HCT116 (cell line): ENCODE data around the gene SEC22A. TPM values are rescaled to one million over a fixed set of nuclear protein-coding genes. Genes with fewer than 3 reads are reported as not detected.
A peak's percentile ranks its signal among the peaks of the same experiment; 100 is the strongest.

Source experiments
- ATAC-seq: fragments of 200-7000 bp; cut with Tn5 transposase; 2 replicates; pipeline ENCODE4 v1.9.1; 2020; ENCODE audit warnings: mild to moderate bottlenecking, moderate library complexity
- BruUV-seq: library from RNA; stranded (reverse); fragments of 400-500 nt; replicated peaks from 2 replicates; lab custom pipeline; 2021; lab: Mats Ljungman, UMichigan
- CTCF ChIA-PET: fragments of 300-600 bp; sonication (Branson Sonifier 250); formaldehyde crosslinking; loops from one replicate; lab custom pipeline; 2021; ENCODE audit warnings: antibody characterized with exemption; lab: Charles Lee
- POLR2A ChIA-PET: fragments of 300-600, 350-600 bp; sonication (Branson Sonifier 250); formaldehyde crosslinking; loops from one replicate; lab custom pipeline; 2021; ENCODE audit warnings: antibody characterized with exemption; lab: Charles Lee
- RAD21 ChIA-PET, 2 experiments: fragments of 300-600 bp; sonication (Branson Sonifier 250); formaldehyde crosslinking; loops; one replicate each; lab custom pipeline; 2023; ENCODE audit warnings: low total read pairs in 2 of 2; ENCODE audit not compliant: uncharacterized antibody in 2 of 2, unreplicated experiment in 2 of 2, low non-redundant PET in 1 of 2; lab: Charles Lee
- DNase-seq: peaks from one replicate; pipeline ENCODE4 v3.0.0-alpha.2; 2010; ENCODE audit warnings: low read depth, low spot score
- H2AFZ ChIP-seq: fragments of 200-600 bp; shearing (Covaris generic), sonication (generic); 2 replicates; pipeline ENCODE4 v1.6.1; 2017; ENCODE audit warnings: low read depth, mixed run types, mixed read lengths, antibody characterized with exemption, low read length; ENCODE audit not compliant: poor library complexity, severe bottlenecking
- H3K27ac ChIP-seq: 2 replicates; pipeline ENCODE4 v1.5.1; 2012; ENCODE audit warnings: low read depth, low read length
- H3K27me3 ChIP-seq: fragments of 200-600 bp; sonication (generic); 2 replicates; pipeline ENCODE4 v1.6.1; 2016; ENCODE audit warnings: mixed run types, low read length, mixed read lengths; ENCODE audit not compliant: insufficient read depth
- H3K36me3 ChIP-seq, 2 experiments: fragments of 200-500 bp in 1 of 2; fragments of 200-600 bp in 1 of 2; sonication (Bioruptor generic) in 1 of 2; sonication (generic) in 1 of 2; 2 replicates each; pipeline versions ENCODE4 v1.5.1 to v1.6.1; 2014 to 2016; ENCODE audit warnings: low read length in 2 of 2, inconsistent platforms in 1 of 2, mixed read lengths in 1 of 2, mixed run types in 1 of 2; ENCODE audit not compliant: insufficient read depth in 2 of 2, control insufficient read depth in 1 of 2
- H3K4me1 ChIP-seq, 2 experiments: fragments of 200-600 bp in 1 of 2; sonication (generic) in 1 of 2; 2 replicates each; pipeline versions ENCODE4 v1.5.1 to v1.6.1; 2012 to 2017; ENCODE audit warnings: low read length in 2 of 2, inconsistent platforms in 1 of 2, mild to moderate bottlenecking in 1 of 2, mixed read lengths in 1 of 2, mixed run types in 1 of 2, moderate library complexity in 1 of 2; ENCODE audit not compliant: insufficient read depth in 2 of 2, control insufficient read depth in 1 of 2
- H3K4me2 ChIP-seq: fragments of 200-600 bp; sonication (generic); 2 replicates; pipeline ENCODE4 v1.6.1; 2017; ENCODE audit warnings: mixed run types, low read length, mixed read lengths
- H3K4me3 ChIP-seq, 2 experiments: fragments of 200-600 bp in 1 of 2; sonication (generic) in 1 of 2; replicated peaks in 1 of 2; 2 replicates each; pipeline ENCODE4 v1.5.1; 2011 to 2016; ENCODE audit warnings: low read length in 2 of 2, control low read depth in 1 of 2, low read depth in 1 of 2, mild to moderate bottlenecking in 1 of 2, mixed read lengths in 1 of 2, mixed run types in 1 of 2
- H3K79me2 ChIP-seq: fragments of 200-600 bp; sonication (generic); 2 replicates; pipeline ENCODE4 v1.6.1; 2017; ENCODE audit warnings: mild to moderate bottlenecking, mixed run types, low read length, moderate library complexity, mixed read lengths; ENCODE audit not compliant: insufficient read depth
- H3K9ac ChIP-seq: fragments of 200-600 bp; sonication (generic); 2 replicates; pipeline ENCODE4 v1.6.1; 2016; ENCODE audit warnings: low read length, mixed read lengths
- H3K9me2 ChIP-seq: fragments of 200-600 bp; sonication (generic), shearing (Covaris generic); 2 replicates; pipeline ENCODE4 v1.6.1; 2017; ENCODE audit warnings: mixed run types, mild to moderate bottlenecking, moderate library complexity; ENCODE audit not compliant: insufficient read depth
- H3K9me3 ChIP-seq, 2 experiments: fragments of 200-500 bp in 1 of 2; fragments of 200-600 bp in 1 of 2; sonication (Bioruptor generic) in 1 of 2; sonication (generic) in 1 of 2; 2 replicates each; pipeline ENCODE4 v1.6.1; 2014 to 2017; ENCODE audit warnings: low read length in 2 of 2, mixed read lengths in 2 of 2, inconsistent platforms in 1 of 2, low read depth in 1 of 2, mild to moderate bottlenecking in 1 of 2, mixed run types in 1 of 2, moderate library complexity in 1 of 2; ENCODE audit not compliant: control insufficient read depth in 1 of 2, insufficient read depth in 1 of 2
- H4K20me1 ChIP-seq: fragments of 200-600 bp; sonication (generic), shearing (Covaris generic); 2 replicates; pipeline ENCODE4 v1.6.1; 2017; ENCODE audit warnings: mixed run types, mild to moderate bottlenecking, moderate library complexity; ENCODE audit not compliant: insufficient read depth
- CTCF ChIP-seq, 3 experiments: fragments of 200-600 bp in 1 of 3; sonication (generic) in 1 of 3; IDR thresholded peaks in 2 of 3; conservative IDR thresholded peaks in 1 of 3; 2 replicates each; pipeline ENCODE4 v1.5.1; 2012 to 2017; ENCODE audit warnings: low read depth in 2 of 3, low read length in 2 of 3, antibody characterized with exemption in 1 of 3, borderline replicate concordance in 1 of 3, control low read depth in 1 of 3, mild to moderate bottlenecking in 1 of 3, mixed read lengths in 1 of 3, mixed run types in 1 of 3, moderate library complexity in 1 of 3; ENCODE audit not compliant: insufficient read depth in 1 of 3
- ELF1 ChIP-seq: IDR thresholded peaks from 2 replicates; pipeline ENCODE4 v1.6.1; 2012; ENCODE audit warnings: low read depth, borderline replicate concordance
- FOSL1 ChIP-seq: IDR thresholded peaks from 2 replicates; pipeline ENCODE4 v1.6.1; 2012; ENCODE audit warnings: low read depth
- POLR2AphosphoS5 ChIP-seq: IDR thresholded peaks from 2 replicates; pipeline ENCODE4 v1.6.1; 2011; ENCODE audit warnings: mild to moderate bottlenecking, low read depth, low read length, moderate library complexity
- RAD21 ChIP-seq: IDR thresholded peaks from 2 replicates; pipeline ENCODE4 v1.6.1; 2012; ENCODE audit warnings: low read depth, mild to moderate bottlenecking
- SRF ChIP-seq: IDR thresholded peaks from 2 replicates; pipeline ENCODE4 v1.6.1; 2012; ENCODE audit warnings: low read depth
- TCF7L2 ChIP-seq: IDR thresholded peaks from 2 replicates; pipeline ENCODE4 v1.7.0; 2011; ENCODE audit warnings: borderline replicate concordance, inconsistent platforms; ENCODE audit not compliant: insufficient read depth, insufficient read length; ENCODE audit errors: extremely low read depth
- YY1 ChIP-seq: IDR thresholded peaks from 2 replicates; pipeline ENCODE4 v1.6.1; 2011; ENCODE audit warnings: low read length, low read depth, moderate library complexity, mild to moderate bottlenecking; ENCODE audit not compliant: insufficient replicate concordance; ENCODE audit errors: extremely low read depth
- ZBTB33 ChIP-seq: IDR thresholded peaks from 2 replicates; pipeline ENCODE4 v1.6.1; 2011; ENCODE audit warnings: mild to moderate bottlenecking, low read length, moderate library complexity; ENCODE audit not compliant: insufficient replicate concordance; ENCODE audit errors: extremely low read depth
- ZFX ChIP-seq: fragments of 450-650 bp; IDR thresholded peaks from 2 replicates; pipeline ENCODE4 v1.6.1; 2017
- intact Hi-C: fragments of 100-400 bp; cut with micrococcal nuclease; formaldehyde crosslinking; loops from 2 replicates; pipeline ENCODE4 v1.10.0; 2022
- total RNA-seq: library from RNA; stranded (reverse); gene quantifications from one replicate; pipeline ENCODE4 v1.2.1, GENCODE V29; 2021; ENCODE audit not compliant: unreplicated experiment
- TF ChIP-seq, protein P1 (sequence below): IDR thresholded peaks from 2 replicates; pipeline ENCODE4 v1.6.1; 2012; ENCODE audit warnings: low read depth

SEC22A gene
- total RNA-seq, 1 experiment from 2014 or later, result 10.6 TPM

- ATAC-seq, result peak; percentile 65
- H3K79me2 ChIP-seq, result no peaks in the 10 kb centered on the region
- TF ChIP-seq POLR2AphosphoS5 (no peak), RAD21 (peak; percentile 54), CTCF (IDR thresholded peaks at IDR 0.05 in 2 of 3, conservative IDR thresholded peaks at IDR 0.05 in 1 of 3; ENCODE audit: borderline replicate concordance in 1 of 3, insufficient read depth in 1 of 3, low read depth in 2 of 3, low read length in 2 of 3) (peak; percentile 14 to 21 (median 17); a peak in 1 of 6 replicates), ZFX (no peak)
- TF ChIP-seq, all 23 proteins: peak for 2
- DNase-seq, result no peak
- no peak overlapping the region for H3K4me2 ChIP-seq
- no peak overlapping the region for H2AFZ ChIP-seq
- H3K4me1 ChIP-seq, result no peaks in the 10 kb centered on the region
- RAD21 ChIA-PET, result no interaction called here
- no TSS peak for BruUV-seq
- no peak overlapping the region for H3K4me3 ChIP-seq
- CTCF ChIA-PET, result no interaction called here
- H3K9ac ChIP-seq, result no peak overlapping the region
- H3K9me2 ChIP-seq, result no peaks in the 10 kb centered on the region
- H3K36me3 ChIP-seq, result no peaks in the 10 kb centered on the region
- peaks cover 8% of the 10 kb centered on the region; the same call in 1 of the 2 replicates for H3K27me3 ChIP-seq
- intact Hi-C loops, result no loop called here
- no peak overlapping the region for H3K27ac ChIP-seq
- POLR2A ChIA-PET, result no interaction called here
- no peaks in the 10 kb centered on the region for H4K20me1 ChIP-seq
- no peaks in the 10 kb centered on the region for H3K9me3 ChIP-seq
These were observed 95.8 kb downstream of the SEC22A start for GRCh38 chr3:123297627-123297899.

GRCh38 chr3:123298903-123299302 lies 97.2 kb downstream of the SEC22A start:
- ChIA-PET CTCF (no interaction called here), POLR2A (no interaction called here), RAD21 (no interaction called here)
- Histone ChIP-seq H3K4me3 (no peak overlapping the region), H3K9me3 (no peaks in the 10 kb centered on the region), H3K27ac (no peak overlapping the region), H3K79me2 (no peaks in the 10 kb centered on the region), H3K36me3 (no peaks in the 10 kb centered on the region), H3K27me3 (peaks cover 8% of the 10 kb centered on the region; the same call in 1 of the 2 replicates), H3K4me2 (no peak overlapping the region), H4K20me1 (no peaks in the 10 kb centered on the region), H3K4me1 (no peaks in the 10 kb centered on the region), H3K9ac (no peak overlapping the region), H3K9me2 (no peaks in the 10 kb centered on the region), H2AFZ (no peak overlapping the region)
- no peak for DNase-seq
- intact Hi-C loops, result no loop called here
- TF ChIP-seq ZBTB33 (no peak), FOSL1 (no peak), TCF7L2 (no peak), SRF (no peak), ELF1 (no peak), ZFX (no peak), YY1 (no peak)
- TF ChIP-seq, protein P1, sequence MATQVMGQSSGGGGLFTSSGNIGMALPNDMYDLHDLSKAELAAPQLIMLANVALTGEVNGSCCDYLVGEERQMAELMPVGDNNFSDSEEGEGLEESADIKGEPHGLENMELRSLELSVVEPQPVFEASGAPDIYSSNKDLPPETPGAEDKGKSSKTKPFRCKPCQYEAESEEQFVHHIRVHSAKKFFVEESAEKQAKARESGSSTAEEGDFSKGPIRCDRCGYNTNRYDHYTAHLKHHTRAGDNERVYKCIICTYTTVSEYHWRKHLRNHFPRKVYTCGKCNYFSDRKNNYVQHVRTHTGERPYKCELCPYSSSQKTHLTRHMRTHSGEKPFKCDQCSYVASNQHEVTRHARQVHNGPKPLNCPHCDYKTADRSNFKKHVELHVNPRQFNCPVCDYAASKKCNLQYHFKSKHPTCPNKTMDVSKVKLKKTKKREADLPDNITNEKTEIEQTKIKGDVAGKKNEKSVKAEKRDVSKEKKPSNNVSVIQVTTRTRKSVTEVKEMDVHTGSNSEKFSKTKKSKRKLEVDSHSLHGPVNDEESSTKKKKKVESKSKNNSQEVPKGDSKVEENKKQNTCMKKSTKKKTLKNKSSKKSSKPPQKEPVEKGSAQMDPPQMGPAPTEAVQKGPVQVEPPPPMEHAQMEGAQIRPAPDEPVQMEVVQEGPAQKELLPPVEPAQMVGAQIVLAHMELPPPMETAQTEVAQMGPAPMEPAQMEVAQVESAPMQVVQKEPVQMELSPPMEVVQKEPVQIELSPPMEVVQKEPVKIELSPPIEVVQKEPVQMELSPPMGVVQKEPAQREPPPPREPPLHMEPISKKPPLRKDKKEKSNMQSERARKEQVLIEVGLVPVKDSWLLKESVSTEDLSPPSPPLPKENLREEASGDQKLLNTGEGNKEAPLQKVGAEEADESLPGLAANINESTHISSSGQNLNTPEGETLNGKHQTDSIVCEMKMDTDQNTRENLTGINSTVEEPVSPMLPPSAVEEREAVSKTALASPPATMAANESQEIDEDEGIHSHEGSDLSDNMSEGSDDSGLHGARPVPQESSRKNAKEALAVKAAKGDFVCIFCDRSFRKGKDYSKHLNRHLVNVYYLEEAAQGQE, result no peak
- no TSS peak for BruUV-seq
- ATAC-seq, result no peak
